D341Med (cell line): Measurements from ENCODE around the gene PPP1R3D.
"Not testable (repeated sequence)": the region's sequence is repeated elsewhere in the genome, so short reads cannot be mapped to it uniquely, and the experiment has no call there.

Source experiments
- DNase-seq: peaks from one replicate; pipeline ENCODE4 v3.0.0; 2012; ENCODE audit warnings: low spot score

The PPP1R3D gene

GRCh38 chr20:59912609-59913008, 27.5 kb downstream of the PPP1R3D start:
- DNase-seq: no peak

GRCh38 chr20:59911041-59911440, 29.1 kb downstream of the PPP1R3D start:
- no peak for DNase-seq

GRCh38 chr20:59908855-59909254, 31.2 kb downstream of the PPP1R3D start:
- no peak for DNase-seq

- no peak for DNase-seq
Observed at GRCh38 chr20:59903621-59904020, 36.5 kb downstream of the PPP1R3D start.

- DNase-seq: no peak
Observed at GRCh38 chr20:59902470-59902869, 37.6 kb downstream of the PPP1R3D start.

- DNase-seq: no peak
Observed at GRCh38 chr20:59895908-59896307, 44.2 kb downstream of the PPP1R3D start.

- no peak for DNase-seq
Observed at GRCh38 chr20:59891581-59891980, 48.5 kb downstream of the PPP1R3D start.

GRCh38 chr20:59890035-59890434, 50.1 kb downstream of the PPP1R3D start:
- not testable (repeated sequence) for DNase-seq

GRCh38 chr20:59888050-59888449, 52.1 kb downstream of the PPP1R3D start:
- DNase-seq: no peak
